K562 (cell line): ENCODE measurements around the gene EYA4. TPM values are rescaled to one million over a fixed set of nuclear protein-coding genes. Genes with fewer than 3 reads are reported as not detected.

Source experiments
- ATAC-seq: fragments of 200-7000 bp; cut with Tn5 transposase; 3 replicates; pipeline ENCODE4 v1.9.1; 2020; ENCODE audit warnings: moderate library complexity
- BruUV-seq: library from RNA; stranded (reverse); fragments of 400-500 nt; replicated peaks from 2 replicates; lab custom pipeline; 2021; lab: Mats Ljungman, UMichigan
- CTCF ChIA-PET: fragments of 300-600 bp; formaldehyde crosslinking; extraction: SDS; loops from one replicate; lab custom pipeline; 2021; ENCODE audit warnings: low intra/inter-chr PET ratio; lab: Yijun Ruan, JAX
- POLR2A ChIA-PET: fragments of 300-600, 350-650 bp; sonication (Branson Sonifier 250); formaldehyde crosslinking; extraction: SDS; loops from one replicate; lab custom pipeline; 2021; ENCODE audit warnings: antibody characterized with exemption, inconsistent platforms; lab: Yijun Ruan, JAX
- DNase-seq, 4 experiments: peaks; one replicate each; pipeline versions ENCODE4 v3.0.0 to v3.0.0-alpha.2; 2011 to 2018; ENCODE audit warnings: low spot score in 3 of 4, mixed read lengths in 3 of 4; ENCODE audit errors: extremely low read depth in 1 of 4
- FAIRE-seq: peaks from 2 replicates; lab custom pipeline; 2011; peaks lifted over from hg19 to GRCh38; lab: Jason Lieb, UNC
- H2AFZ ChIP-seq: 2 replicates; pipeline ENCODE4 v1.6.0; 2011; ENCODE audit warnings: low read depth, low read length, control low read depth, inconsistent platforms
- H3K27ac ChIP-seq: fragments of 200-600 bp; 3 replicates; pipeline ENCODE4 v1.8.0; 2011; ENCODE audit warnings: low read depth, mild to moderate bottlenecking, control low read depth, inconsistent platforms, low read length, moderate library complexity, mixed read lengths; ENCODE audit errors: extremely low read depth
- H3K27me3 ChIP-seq, 2 experiments: fragments of 300-600 bp in 1 of 2; 2 replicates in 1 of 2; 3 replicates in 1 of 2; pipeline versions ENCODE4 v1.6.0 to v1.8.0; 2011; ENCODE audit warnings: inconsistent platforms in 2 of 2, low read length in 2 of 2, mild to moderate bottlenecking in 1 of 2, mixed read lengths in 1 of 2, moderate library complexity in 1 of 2; ENCODE audit not compliant: control insufficient read depth in 2 of 2, insufficient read depth in 2 of 2
- H3K36me3 ChIP-seq: fragments of 300-600 bp; 3 replicates; pipeline ENCODE4 v1.8.0; 2011; ENCODE audit warnings: mild to moderate bottlenecking, low read length, inconsistent platforms; ENCODE audit not compliant: control insufficient read depth, insufficient read depth
- H3K4me1 ChIP-seq, 2 experiments: fragments of 200-600 bp in 1 of 2; replicated peaks in 1 of 2; 2 replicates in 1 of 2; 3 replicates in 1 of 2; pipeline versions ENCODE4 v1.5.1 to v1.8.0; 2011; ENCODE audit warnings: inconsistent platforms in 2 of 2, low read length in 2 of 2, mild to moderate bottlenecking in 1 of 2, mixed read lengths in 1 of 2, moderate library complexity in 1 of 2; ENCODE audit not compliant: control insufficient read depth in 2 of 2, insufficient read depth in 2 of 2
- H3K4me2 ChIP-seq: 2 replicates; pipeline ENCODE4 v1.6.1; 2011; ENCODE audit warnings: low read length, control low read depth, inconsistent platforms, mixed read lengths; ENCODE audit not compliant: insufficient read depth
- H3K4me3 ChIP-seq: fragments of 200-600 bp; sonication (generic), shearing (Covaris generic); 2 replicates; pipeline ENCODE4 v1.5.1; 2016; ENCODE audit warnings: control low read depth, inconsistent platforms
- H3K79me2 ChIP-seq: fragments of 200-600 bp; 3 replicates; pipeline ENCODE4 v1.8.0; 2011; ENCODE audit warnings: low read length, inconsistent platforms; ENCODE audit not compliant: control insufficient read depth, insufficient read depth
- H3K9ac ChIP-seq, 2 experiments: 2 replicates each; pipeline versions ENCODE4 v1.6.0 to v1.6.1; 2011; ENCODE audit warnings: low read depth in 2 of 2, low read length in 2 of 2, control low read depth in 1 of 2, inconsistent platforms in 1 of 2, mild to moderate bottlenecking in 1 of 2, mixed read lengths in 1 of 2; ENCODE audit not compliant: insufficient read depth in 1 of 2
- H3K9me1 ChIP-seq: one replicate; pipeline ENCODE4 v1.6.0; 2011; ENCODE audit warnings: inconsistent platforms, mild to moderate bottlenecking, low read length, moderate library complexity; ENCODE audit not compliant: control insufficient read depth, insufficient read depth
- H3K9me3 ChIP-seq: replicated peaks from 2 replicates; pipeline ENCODE4 v1.5.1; 2011; ENCODE audit warnings: low read depth, low read length, inconsistent platforms; ENCODE audit not compliant: control insufficient read depth, insufficient read depth
- H4K20me1 ChIP-seq: replicated peaks from 2 replicates; pipeline ENCODE4 v1.6.1; 2011; ENCODE audit warnings: low read length, inconsistent platforms, mixed read lengths; ENCODE audit not compliant: control insufficient read depth, insufficient read depth
- CBFB ChIP-seq: sonication (generic); formaldehyde crosslinking; IDR thresholded peaks from 2 replicates; pipeline ENCODE4 v1.4.0; 2020; ENCODE audit warnings: mild to moderate bottlenecking, missing genetic modification reagents
- ELF1 ChIP-seq: fragments of 200-800 bp; sonication (Bioruptor generic); IDR thresholded peaks from 2 replicates; pipeline ENCODE4 v1.6.1; 2016; ENCODE audit warnings: missing genetic modification characterization, missing compliant biosample characterization
- FOS ChIP-seq: IDR thresholded peaks from 3 replicates; pipeline ENCODE4 v1.6.1; 2011; ENCODE audit not compliant: insufficient read length; ENCODE audit errors: extremely low read depth
- NFRKB ChIP-seq: fragments of 450-650 bp; IDR thresholded peaks from 2 replicates; pipeline ENCODE4 v1.6.1; 2016; ENCODE audit warnings: low read depth
- NONO ChIP-seq, 2 experiments: fragments of 200-400 bp in 1 of 2; fragments of 450-650 bp in 1 of 2; formaldehyde crosslinking in 1 of 2; IDR thresholded peaks; 2 replicates each; pipeline ENCODE4 v1.6.1; 2017; ENCODE audit warnings: low read depth in 2 of 2, mild to moderate bottlenecking in 2 of 2, moderate library complexity in 2 of 2, low read length in 1 of 2
- POLR3G ChIP-seq: IDR thresholded peaks from 2 replicates; pipeline ENCODE4 v1.6.1; 2011; ENCODE audit not compliant: insufficient read length, insufficient replicate concordance; ENCODE audit errors: extremely low read depth
- RAD51 ChIP-seq: fragments of 450-650 bp; IDR thresholded peaks from 2 replicates; pipeline ENCODE4 v1.7.1; 2016; ENCODE audit warnings: low read depth, mild to moderate bottlenecking, borderline replicate concordance
- SREBF2 ChIP-seq: sonication (generic); formaldehyde crosslinking; IDR thresholded peaks from 2 replicates; pipeline ENCODE4 v1.4.0; 2020; ENCODE audit warnings: mild to moderate bottlenecking, missing genetic modification reagents
- TAF7 ChIP-seq: fragments of 450-650 bp; IDR thresholded peaks from 2 replicates; pipeline ENCODE4 v1.6.1; 2016; ENCODE audit warnings: missing genetic modification characterization, missing compliant biosample characterization
- TFAP4 ChIP-seq: sonication (generic); formaldehyde crosslinking; IDR thresholded peaks from 2 replicates; pipeline ENCODE4 v1.8.0; 2022; ENCODE audit warnings: missing genetic modification reagents, mild to moderate bottlenecking, moderate library complexity, borderline replicate concordance
- USF2 ChIP-seq: sonication (generic); formaldehyde crosslinking; IDR thresholded peaks from 2 replicates; pipeline ENCODE4 v1.5.0; 2020; ENCODE audit warnings: missing genetic modification reagents
- YY1 ChIP-seq, 3 experiments: IDR thresholded peaks; 2 replicates each; pipeline ENCODE4 v1.6.1; 2011; ENCODE audit warnings: low read length in 2 of 3, mild to moderate bottlenecking in 2 of 3, moderate library complexity in 2 of 3, borderline replicate concordance in 1 of 3, control low read depth in 1 of 3, low read depth in 1 of 3; ENCODE audit not compliant: insufficient read depth in 3 of 3, insufficient replicate concordance in 2 of 3, control insufficient read depth in 1 of 3, insufficient read length in 1 of 3; ENCODE audit errors: extremely low read depth in 1 of 3
- ZBED1 ChIP-seq: IDR thresholded peaks from 2 replicates; pipeline ENCODE4 v1.6.1; 2014
- ZKSCAN3 ChIP-seq: fragments of 250-450 bp; sonication (Bioruptor Pico); IDR thresholded peaks from 2 replicates; pipeline ENCODE4 v1.4.0; 2020
- ZNF134 ChIP-seq: fragments of 250-450 bp; sonication (Bioruptor Pico); conservative IDR thresholded peaks from 2 replicates; pipeline ENCODE4 v1.4.0; 2020
- ZNF165 ChIP-seq: fragments of 250-450 bp; sonication (Bioruptor Pico); IDR thresholded peaks from 2 replicates; pipeline ENCODE4 v1.4.0; 2020; ENCODE audit warnings: borderline replicate concordance
- ZNF316 ChIP-seq: fragments of 450-650 bp; IDR thresholded peaks from 2 replicates; pipeline ENCODE4 v1.6.1; 2016
- WGBS: fragments of 100-300 bp; shearing (Covaris generic); methylation state at CpG from one replicate; pipeline ENCODE4 v1.1.6; 2016; ENCODE audit warnings: low coverage, mixed read lengths; ENCODE audit not compliant: insufficient coverage; ENCODE audit errors: missing lambda C conversion rate; 5-methylcytosine and 5-hydroxymethylcytosine counted together
- in situ Hi-C: fragments of 300-500 bp; cut with MboI; formaldehyde crosslinking; loops from 4 replicates; pipeline ENCODE4 v1.15.0; 2018; ENCODE audit warnings: inconsistent platforms, mixed read lengths
- intact Hi-C: fragments of 100-400 bp; cut with micrococcal nuclease; formaldehyde crosslinking; loops from 2 replicates; pipeline ENCODE4 v1.14.2; 2022
- polyA plus RNA-seq, 8 experiments: library from polyadenylated mRNA; depleted of rRNA in 4 of 8; stranded (reverse) in 5 of 8; unstranded in 3 of 8; fragments of >200 nt; fragmentation: Nextera tagmentation in 2 of 8; fragmentation: Illumina TruSeq in 1 of 8; extraction: Ambion mirVana in 2 of 8; extraction: Trizol in 1 of 8; gene quantifications; 2 replicates each; pipeline versions ENCODE4 v1.2.1 to v1.2.3, GENCODE V29; 2011 to 2014; ENCODE audit warnings: inconsistent platforms in 1 of 8, missing spikeins in 1 of 8
- total RNA-seq, 7 experiments: library from RNA; depleted of rRNA in 6 of 7; stranded (reverse); fragments of >200 nt in 6 of 7; fragmentation: Illumina TruSeq in 2 of 7; extraction: Trizol in 2 of 7; gene quantifications; 2 replicates each; pipeline versions ENCODE4 v1.2.1 to v1.2.3, GENCODE V29; 2011 to 2021; ENCODE audit warnings: low replicate concordance in 1 of 7

The EYA4 gene
- total and polyA plus RNA-seq, 9 of the 15 experiments (the other 6 are each of a cell fraction or from before 2014, with no cell fraction given) = 0.03 to 0.04 TPM; not detected in 7

GRCh38 chr6:133436652-133437051, 195.5 kb downstream of the EYA4 start:
- Histone ChIP-seq H3K4me3 (no peak overlapping the region), H3K27me3 (no peaks in the 10 kb centered on the region), H4K20me1 (no peaks in the 10 kb centered on the region), H3K79me2 (no peaks in the 10 kb centered on the region), H3K36me3 (no peaks in the 10 kb centered on the region), H2AFZ (no peak overlapping the region), H3K9ac (no peak overlapping the region), H3K4me1 (no peaks in the 10 kb centered on the region), H3K4me2 (no peak overlapping the region), H3K9me1 (no peaks in the 10 kb centered on the region), H3K9me3 (no peaks in the 10 kb centered on the region), H3K27ac (no peak overlapping the region)
- 0% methylated on average over 1 of the region's 1 CpG for whole genome bisulfite sequencing
- BruUV-seq = no TSS peak
- ChIA-PET CTCF (no interaction called here), POLR2A (no interaction called here)
- FAIRE-seq (no peak), ATAC-seq (no peak), DNase-seq (no peak)
- intact Hi-C loops = no loop called here
- TF ChIP-seq TAF7 (tag) (no peak), TFAP4 (CRISPR knock-in tag) (no peak), ZNF165 (CRISPR knock-in tag) (no peak), ZKSCAN3 (no peak), ELF1 (tag) (no peak), CBFB (no peak), ZBED1 (no peak), NONO (IDR thresholded peaks at IDR 0.05; ENCODE audit: low read depth in 2 of 2, low read length in 1 of 2) (no peak), ZNF134 (CRISPR knock-in tag) (no peak), ZNF316 (no peak), NFRKB (no peak), POLR3G (no peak), USF2 (CRISPR knock-in tag) (no peak), SREBF2 (CRISPR knock-in tag) (no peak), FOS (no peak), RAD51 (no peak), YY1 (IDR thresholded peaks at IDR 0.05; ENCODE audit: borderline replicate concordance in 1 of 3, control insufficient read depth in 1 of 3, extremely low read depth in 1 of 3, insufficient read depth in 3 of 3, insufficient read length in 1 of 3, insufficient replicate concordance in 2 of 3, low read depth in 1 of 3, low read length in 2 of 3) (no peak)
- in situ Hi-C loops = no loop called here
